HG03354 (cell line): ENCODE data around the gene EPHA3.
A peak's percentile ranks its signal among the peaks of the same experiment; 100 is the strongest.

Experiments used
- ATAC-seq: cut with Tn5 transposase; IDR thresholded peaks from one replicate; pipeline ENCODE4 v1.9.1; 2021; ENCODE audit warnings: mild to moderate bottlenecking; ENCODE audit not compliant: unreplicated experiment, poor library complexity, severe bottlenecking

EPHA3 gene

DNA sequence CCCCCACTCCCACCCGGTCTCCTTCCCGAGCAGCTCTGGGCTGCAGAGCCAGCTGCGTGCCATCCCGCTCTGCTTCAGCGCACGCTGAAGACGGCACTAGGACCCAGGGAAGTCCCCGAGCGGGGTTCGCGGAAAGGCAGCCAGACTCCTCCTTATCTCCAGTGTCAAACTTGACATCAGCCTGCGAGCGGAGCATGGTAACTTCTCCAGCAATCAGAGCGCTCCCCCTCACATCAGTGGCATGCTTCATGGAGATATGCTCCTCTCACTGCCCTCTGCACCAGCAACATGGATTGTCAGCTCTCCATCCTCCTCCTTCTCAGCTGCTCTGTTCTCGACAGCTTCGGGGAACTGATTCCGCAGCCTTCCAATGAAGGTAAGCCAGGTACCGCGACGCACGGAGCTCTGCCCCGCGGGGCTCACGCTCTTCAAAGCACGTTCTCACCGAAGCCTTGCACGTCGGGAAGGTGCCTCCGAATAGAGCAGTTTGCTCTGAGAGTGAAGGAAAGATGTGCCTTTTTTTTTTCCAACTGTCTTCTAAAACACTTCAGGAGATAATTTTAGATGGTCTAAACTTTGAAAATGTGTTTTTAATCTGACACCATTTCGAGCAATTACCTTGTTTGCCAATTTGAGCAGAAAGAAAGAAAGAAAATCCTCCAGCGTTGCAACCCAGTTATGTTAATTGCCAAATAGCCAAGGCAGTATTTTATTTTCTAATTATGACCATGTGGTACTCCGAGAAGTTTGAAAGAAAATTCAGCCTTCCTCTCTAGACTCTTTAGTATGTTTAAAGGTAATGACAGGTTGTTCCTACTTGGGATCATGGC, at the start of gene EPHA3:
Gene EPHA3 (plus strand): TSS at position 161 of the 830 bp plus-strand sequence. CDS start 128 bp downstream, at position 289.
- peak; percentile 97 for ATAC-seq

DNA sequence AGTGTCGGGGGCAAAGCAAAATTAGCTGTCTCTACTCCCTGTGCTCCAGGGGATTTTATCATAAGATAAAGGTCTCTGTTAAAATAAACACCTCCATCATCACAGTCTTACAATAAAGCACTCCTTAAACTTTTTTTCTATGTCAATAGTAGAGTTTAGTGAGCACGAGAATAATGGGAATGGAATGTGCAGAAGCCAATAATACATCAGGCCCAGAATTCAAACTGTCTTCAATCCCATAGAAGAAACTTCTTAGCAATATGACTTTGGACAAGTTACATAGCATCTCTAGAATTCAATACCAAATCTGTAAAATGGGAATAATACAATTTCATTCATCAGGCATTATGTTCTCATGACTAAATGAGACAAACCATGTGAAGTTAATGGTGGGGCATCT, 49.0 kb upstream of the EPHA3 start:
- no peak for ATAC-seq

DNA sequence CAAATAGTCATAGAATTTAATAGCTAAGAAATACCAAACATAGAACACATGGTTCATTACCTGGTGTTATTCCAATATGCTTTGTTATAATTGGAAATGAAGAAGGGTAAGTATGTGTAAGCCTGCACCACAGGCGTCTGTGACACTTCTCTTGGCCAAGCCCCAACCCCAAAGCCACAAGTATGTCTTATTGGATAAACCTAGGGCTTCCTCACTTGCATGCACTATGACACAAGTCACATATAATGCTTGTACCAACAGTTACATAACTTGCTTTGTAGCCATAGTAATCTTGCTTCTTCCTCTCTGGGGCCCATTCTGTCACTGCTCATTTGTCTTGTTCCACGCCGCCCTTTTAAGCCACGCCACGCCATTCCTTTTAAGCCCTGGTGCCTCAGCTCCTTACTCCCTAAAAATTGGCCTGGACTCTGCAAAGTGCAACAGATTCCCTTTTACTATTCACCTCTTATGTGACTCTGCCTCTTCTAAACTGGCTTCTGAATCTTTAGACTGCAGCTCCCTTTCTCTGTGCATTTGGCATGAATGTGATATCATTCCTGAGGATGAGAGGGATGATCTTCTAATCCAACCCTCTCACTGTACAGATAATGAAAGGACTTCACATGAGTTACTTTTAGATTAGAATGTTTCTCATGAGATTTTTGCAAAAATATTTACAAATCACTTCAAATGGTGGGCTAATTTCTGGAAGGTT, 48.1 kb upstream of the EPHA3 start:
- ATAC-seq, result no peak

DNA sequence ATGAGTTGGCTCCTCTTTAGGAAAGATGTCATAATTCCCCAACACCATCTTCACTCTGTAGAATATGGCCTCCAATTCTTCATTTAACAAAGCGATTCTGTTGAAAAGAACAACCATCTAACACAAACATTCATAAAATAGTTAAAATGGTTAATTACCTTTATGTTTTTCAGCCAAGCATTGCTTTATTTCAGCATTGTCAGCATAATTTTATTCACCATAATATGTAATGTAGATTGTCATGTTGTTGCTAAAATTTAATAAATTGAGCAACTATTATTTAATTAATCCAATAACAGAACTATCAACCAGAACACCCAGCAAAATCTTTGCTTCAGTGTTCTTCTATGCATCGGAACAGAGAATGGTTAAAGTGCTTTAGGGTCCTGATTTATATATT, 46.2 kb upstream of the EPHA3 start:
- ATAC-seq, result no peak

DNA sequence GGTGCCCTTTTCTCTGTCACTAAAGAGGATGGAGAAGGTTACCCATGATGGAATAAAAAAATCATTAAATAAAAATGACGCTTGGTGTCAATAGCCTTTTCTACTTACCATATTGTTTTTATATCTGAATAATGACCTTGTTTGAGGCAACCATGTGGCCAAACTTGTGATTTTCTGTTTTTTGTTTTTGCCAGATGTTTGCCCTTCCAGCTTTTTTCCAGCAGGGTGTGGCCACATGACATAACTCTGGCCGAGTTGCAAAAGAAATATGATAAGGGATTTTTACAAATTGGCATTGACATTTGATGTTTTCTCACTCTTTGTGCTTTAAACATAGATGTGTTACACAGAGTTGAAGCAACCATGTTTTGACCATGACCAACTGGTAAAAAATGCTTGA, 39.7 kb upstream of the EPHA3 start:
- no peak for ATAC-seq

DNA sequence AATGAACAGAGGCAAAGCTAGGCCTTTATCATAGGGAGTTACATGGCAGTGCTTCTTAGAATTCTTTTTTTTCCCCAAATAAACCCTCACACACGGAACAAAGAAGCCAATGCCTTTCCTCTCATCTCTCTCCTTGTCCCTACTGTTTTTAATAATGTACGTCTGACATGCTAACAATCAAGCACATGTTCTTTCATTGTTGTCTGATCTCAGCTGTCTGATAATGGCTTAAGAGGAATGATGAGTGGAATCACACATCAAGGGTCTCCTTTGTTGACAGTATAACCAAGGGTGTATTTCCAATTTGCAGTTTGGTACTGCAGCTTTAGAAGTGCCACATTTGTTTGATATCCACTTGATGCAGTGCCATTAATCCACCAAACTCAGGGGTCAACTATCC, 34.8 kb upstream of the EPHA3 start:
- no peak for ATAC-seq

DNA sequence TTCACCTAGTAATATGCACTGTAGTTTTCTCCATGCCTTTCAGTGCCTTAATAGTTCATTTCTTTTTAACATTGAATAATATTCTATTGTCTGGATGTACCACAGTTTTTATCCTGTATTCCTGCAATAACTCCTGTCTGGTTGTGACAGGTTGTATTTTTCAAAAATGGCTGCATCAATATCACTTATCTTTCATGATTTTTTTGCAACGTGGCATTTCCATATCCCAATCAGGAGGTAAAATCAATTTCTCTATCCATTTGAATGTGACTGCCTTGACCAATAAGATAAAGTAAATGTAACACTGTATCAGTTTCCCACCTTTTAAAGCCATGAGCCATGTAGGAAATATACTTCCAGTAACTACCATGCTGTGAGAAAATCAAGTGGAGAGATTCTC, 27.5 kb upstream of the EPHA3 start:
- no peak for ATAC-seq

DNA sequence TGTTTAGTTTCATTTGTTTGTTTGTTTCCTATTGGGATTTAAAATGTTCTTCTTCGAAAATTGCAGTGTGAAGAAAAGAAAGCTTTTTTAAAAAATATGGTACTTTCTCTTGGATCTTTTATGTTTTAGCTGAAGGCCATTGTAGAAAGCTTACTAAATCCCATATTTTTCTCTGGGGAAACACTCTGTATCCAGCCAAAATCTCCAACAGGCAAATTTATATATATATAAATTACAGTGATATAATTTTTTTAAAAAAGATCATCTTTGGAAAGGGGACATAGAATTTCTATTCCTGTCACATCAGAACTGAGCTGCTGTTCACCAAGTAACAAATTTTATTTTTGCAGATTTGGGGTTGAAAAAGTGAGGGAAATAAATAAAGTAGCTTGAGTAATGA, 19.6 kb upstream of the EPHA3 start:
- ATAC-seq, result no peak

DNA sequence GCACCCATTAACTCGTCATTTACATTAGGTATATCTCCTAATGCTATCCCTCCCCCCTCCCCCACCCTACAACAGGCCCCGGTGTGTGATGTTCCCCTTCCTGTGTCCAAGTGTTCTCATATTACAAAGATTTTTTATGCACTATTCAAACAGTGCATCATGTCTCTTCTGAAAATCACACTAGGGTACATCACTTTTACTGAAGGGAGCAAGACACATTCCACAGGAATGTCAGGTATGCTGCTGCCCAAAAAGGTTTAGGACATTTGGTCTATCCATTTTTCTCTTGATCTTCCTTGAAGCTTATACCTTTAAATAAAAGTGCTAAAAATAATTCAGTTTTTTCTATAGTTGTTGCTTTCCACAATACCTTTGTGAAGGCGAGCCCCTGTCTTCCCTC, 9.2 kb upstream of the EPHA3 start:
- ATAC-seq, result no peak

DNA sequence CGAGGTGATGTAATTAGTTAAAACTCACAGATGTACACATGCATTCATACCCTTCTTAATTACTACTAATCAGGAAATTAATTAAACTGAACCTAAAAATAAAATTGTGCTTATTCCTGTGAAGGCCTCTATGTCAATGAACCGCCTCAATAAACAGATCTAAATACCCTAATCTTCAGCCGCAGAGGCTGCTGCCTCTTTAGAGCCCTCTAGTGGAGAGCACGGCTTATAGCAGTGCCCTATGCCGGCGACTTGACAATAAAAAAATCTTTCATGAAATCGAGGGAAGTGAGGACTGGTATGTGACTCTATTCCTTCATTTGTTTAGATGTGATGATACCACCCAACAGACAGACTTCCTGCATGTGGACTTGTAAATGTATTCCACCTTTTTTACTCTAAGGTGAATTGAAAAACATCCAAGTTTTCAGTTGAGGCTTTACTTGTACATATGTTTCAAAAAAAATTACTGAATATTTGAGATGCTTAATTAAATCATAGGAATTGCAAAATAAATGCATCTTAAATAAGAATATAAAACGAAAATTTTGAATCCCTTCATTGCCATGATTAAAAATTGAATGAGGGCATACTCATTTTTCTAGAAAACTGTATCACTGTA, 8.3 kb upstream of the EPHA3 start:
- peak; percentile 97 for ATAC-seq

DNA sequence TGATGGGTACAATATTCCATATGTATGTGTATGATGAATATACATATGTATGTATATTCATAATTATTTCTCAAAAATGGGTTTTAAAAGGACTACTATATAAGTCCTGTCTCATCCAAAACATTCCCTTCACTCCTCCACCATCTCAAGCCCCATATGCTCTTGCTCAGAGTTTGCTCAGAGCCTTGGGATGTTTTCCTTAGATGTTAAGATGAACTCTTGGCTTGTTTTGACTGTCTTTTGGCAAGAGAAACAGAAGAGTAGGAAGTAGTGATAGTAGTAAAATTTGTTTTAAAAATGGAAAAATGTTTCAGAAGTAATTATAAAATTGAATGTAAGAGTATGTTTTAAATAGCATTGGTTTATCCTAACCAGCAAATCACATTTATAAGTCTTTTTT, 6.2 kb upstream of the EPHA3 start:
- ATAC-seq, result no peak

DNA sequence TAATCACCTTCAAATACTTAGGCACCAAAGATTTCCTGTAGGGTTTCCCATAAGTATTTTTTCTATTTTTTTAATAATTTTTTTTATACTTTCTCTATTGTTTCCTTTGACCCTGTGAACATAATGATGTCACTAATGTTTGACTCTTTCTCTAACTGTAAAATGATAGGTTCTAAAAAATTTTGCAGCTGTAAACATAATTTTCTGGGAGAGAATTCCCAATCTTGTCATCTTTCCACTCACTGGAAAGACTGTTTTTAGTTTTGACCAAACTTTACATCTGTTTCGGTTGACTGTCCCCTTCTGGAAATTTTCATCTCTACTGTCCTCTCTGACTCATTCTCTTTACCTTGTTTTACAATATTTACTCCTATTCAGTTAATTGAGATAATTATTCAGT, 5.5 kb upstream of the EPHA3 start:
- ATAC-seq, result no peak

DNA sequence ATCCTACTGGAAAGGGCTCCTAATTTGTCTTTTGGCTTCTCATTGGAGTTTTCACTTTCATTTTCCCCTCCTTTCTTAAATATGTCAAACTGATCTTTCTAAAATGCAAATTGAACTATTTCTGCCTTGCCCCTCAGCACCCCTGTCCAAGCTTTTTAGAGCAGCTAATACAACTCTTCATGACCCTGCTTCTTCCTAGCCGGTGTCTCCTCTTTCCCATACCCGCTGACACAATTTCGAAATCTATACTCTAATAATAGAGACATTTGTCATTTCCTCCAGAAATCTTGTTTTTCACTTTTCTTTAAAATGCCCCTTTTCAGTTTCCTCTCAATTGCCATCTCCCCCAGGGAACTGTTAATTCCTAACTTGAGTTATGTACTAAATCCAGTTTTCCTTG, 2.9 kb upstream of the EPHA3 start:
- ATAC-seq, result no peak

DNA sequence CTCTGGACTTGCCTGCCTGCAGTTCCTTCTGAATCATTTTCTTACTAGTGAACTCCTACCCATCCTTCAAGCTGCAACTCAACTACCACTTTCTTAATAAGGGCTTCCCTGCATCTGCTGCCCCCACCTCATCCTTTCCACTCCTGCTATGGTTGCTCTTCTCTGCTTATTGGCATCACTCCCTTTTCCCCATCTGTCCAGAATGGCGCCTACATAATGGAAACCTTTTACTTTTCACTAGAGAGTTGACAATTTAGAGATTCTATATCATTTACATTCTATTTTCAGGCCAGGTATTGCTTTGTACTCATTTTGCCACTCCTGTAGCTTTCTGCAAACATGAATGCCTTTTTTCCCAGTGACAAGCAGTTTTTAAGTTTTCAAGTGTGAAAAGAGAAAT, 1.9 kb upstream of the EPHA3 start:
- ATAC-seq, result no peak

DNA sequence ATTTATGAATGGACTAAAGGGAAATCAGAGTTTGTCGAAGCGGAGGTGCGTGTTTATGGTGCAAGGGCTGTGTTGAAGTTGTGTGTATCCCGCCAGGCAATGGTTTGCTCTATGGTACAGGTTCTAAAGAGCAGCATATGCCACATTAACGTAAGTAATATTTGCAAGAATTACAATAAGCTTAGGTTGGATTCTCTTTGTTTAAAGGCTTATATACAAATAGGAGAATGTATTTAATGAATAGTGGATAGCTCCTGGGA, 800 bp downstream of the EPHA3 start:
- no peak for ATAC-seq

DNA sequence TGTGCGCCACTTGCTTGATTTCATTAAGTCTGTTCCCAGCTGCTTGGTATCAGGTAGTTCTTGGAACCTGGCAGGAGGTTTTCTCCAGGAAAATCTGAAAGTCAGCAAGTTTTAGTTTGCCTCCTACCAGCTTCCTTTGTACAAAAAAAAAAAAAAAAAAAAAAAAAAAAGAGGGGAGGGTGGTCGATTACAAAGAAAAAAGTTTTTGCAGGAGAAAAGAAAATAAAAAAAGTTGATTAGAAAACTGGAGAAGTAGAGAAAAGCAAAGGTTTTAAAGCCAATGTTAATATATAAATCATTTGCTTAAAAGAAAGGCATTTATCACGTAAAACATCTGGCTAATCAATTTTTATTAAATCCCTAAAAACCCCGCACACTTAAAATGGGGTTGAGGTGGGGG, 5.9 kb downstream of the EPHA3 start:
- ATAC-seq, result no peak

DNA sequence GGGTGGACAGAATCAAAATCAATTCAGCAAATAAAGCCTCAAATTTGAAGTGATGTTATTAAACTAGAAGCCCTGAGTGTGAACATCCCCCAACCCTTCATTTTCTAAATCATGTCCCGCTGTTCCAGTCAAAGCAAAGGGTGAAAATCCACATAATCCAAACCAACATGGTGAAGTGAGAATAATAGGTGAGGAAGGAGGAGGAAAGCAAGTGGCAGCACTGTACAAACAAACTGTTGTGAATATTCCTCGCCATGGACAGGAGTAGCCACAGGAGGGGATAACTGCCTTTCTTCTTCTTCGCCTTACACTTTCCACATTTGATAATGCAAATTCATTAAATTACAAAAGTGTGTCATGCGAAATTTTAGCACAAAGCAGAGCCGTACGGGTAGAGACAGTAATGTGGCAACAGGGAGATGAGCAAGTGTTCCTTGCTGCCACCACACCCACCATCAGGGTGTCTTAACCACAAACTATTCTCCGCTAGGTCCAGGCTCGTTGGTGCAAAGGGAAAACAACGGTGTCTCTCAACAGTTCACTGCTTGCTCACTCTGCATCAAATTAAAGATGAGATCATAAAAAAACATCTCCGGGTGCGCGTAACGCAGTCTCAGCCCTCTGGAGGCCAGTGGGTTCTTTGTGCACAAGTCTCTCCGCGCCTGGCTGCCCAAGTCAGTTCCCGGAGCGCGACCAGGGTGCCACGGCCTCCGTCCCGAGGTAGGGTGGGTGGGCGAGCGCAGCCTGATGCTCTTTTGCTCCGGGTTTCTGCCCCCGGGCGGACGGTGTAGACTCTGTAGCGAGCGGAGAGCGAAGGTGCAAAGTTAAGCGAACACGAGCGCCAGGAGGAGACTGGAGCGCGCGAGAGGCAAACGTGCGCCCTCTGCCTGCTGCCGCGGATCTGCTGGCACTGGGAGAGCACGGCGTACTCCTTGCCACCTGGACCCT, 6.7 kb downstream of the EPHA3 start:
- ATAC-seq, result peak; percentile 92

DNA sequence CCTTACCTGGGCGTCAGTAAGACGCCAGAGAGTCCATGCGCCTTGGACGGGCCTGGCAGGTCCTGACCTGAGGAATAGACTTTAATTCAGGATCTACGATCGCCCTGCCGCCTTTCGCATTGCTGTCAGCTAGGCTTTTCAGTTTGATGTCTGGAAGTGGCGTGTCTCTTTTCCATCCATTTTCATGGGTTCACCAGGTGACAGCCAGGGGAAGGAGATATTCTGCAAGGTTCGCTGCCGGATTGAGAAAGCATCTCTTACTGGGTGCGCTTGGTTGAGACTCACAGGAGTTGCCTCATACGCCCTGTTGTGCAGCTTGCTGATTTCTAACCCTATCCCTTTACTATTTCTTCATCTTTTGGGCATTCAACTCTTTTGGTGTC, 7.4 kb downstream of the EPHA3 start:
- ATAC-seq, result no peak

DNA sequence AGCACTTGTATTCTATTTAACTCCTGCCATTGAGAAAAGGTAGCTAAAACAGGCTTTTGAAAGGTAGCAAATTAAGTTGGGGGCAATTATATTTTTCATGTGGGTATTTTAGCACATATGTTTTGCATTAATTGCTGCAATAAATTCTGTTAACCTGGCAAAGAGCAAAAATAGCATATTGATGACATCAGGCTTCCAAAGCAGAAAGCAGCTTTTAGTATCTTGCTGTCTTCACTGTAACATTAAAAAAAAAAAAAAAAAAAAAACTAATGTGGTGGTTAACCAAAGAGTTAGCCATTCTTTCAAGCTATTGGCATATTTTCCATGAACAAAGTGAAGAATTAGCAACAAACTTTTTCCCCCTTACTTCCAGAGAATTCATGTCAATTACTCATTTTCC, 9.1 kb downstream of the EPHA3 start:
- no peak for ATAC-seq

DNA sequence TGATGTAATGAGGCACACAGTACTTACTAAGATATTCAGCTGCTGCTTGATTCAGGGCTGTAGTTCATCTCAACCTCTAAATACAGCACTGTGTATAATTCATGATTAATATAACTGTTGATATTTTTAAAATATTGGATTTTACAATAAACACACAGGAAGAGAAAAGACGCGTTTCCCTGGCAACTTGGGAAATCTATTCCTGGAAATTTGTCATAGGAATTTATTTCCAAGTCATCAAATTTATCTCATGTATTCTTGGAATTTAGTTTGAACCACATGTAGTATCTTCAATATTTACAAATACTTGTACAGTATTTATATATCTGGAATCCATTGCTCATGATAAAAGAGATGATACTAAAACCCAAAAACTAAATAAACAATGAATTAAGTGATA, 30.6 kb downstream of the EPHA3 start:
- no peak for ATAC-seq
